ENCODE measurements around the gene GDPD5. TPM values are rescaled to one million over a fixed set of nuclear protein-coding genes. Genes with fewer than 3 reads are reported as not detected.

Gene GDPD5
- total and polyA plus RNA-seq, 4 donors: 6.2 to 24.7 (median 12.0) TPM

GRCh38 chr11:75433443-75433842 is 92.3 kb downstream of the GDPD5 start:
- Histone ChIP-seq H3K4me3 (no peak overlapping the region), H3K4me1 (ENCODE audit: control insufficient read depth in 5 of 5, insufficient read depth in 5 of 5, low read length in 5 of 5) (peaks cover 0 to 11% (median 6%) of the 10 kb centered on the region in 5 donors), H3K9me3 (ENCODE audit: control insufficient read depth in 4 of 4, insufficient read depth in 3 of 4, low read length in 3 of 4) (peaks cover 0 to 6% (median 2%) of the 10 kb centered on the region in 4 donors), H3K9ac (ENCODE audit: insufficient read depth in 1 of 2, low read length in 2 of 2) (no peak overlapping the region), H3K27ac (ENCODE audit: low read depth in 1 of 2, low read length in 1 of 2) (no peak overlapping the region), H3K27me3 (ENCODE audit: control insufficient read depth in 3 of 3, insufficient read depth in 3 of 3, low read length in 2 of 3) (peaks cover 0 to 39% (median 36%) of the 10 kb centered on the region in 3 donors), H3K36me3 (ENCODE audit: control insufficient read depth in 4 of 4, insufficient read depth in 4 of 4, low read length in 4 of 4) (no peaks in the 10 kb centered on the region)
- DNase-seq: no peak
- ATAC-seq (ENCODE audit: insufficient read depth, low FRiP score): no peak
- TF ChIP-seq, protein P1, sequence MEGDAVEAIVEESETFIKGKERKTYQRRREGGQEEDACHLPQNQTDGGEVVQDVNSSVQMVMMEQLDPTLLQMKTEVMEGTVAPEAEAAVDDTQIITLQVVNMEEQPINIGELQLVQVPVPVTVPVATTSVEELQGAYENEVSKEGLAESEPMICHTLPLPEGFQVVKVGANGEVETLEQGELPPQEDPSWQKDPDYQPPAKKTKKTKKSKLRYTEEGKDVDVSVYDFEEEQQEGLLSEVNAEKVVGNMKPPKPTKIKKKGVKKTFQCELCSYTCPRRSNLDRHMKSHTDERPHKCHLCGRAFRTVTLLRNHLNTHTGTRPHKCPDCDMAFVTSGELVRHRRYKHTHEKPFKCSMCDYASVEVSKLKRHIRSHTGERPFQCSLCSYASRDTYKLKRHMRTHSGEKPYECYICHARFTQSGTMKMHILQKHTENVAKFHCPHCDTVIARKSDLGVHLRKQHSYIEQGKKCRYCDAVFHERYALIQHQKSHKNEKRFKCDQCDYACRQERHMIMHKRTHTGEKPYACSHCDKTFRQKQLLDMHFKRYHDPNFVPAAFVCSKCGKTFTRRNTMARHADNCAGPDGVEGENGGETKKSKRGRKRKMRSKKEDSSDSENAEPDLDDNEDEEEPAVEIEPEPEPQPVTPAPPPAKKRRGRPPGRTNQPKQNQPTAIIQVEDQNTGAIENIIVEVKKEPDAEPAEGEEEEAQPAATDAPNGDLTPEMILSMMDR (IDR thresholded peaks at IDR 0.05; ENCODE audit: control extremely low read depth, extremely low read depth): no peak
- 86 to 91% methylated on average over 6 of the region's 6 CpGs for WGBS, 2 donors

GRCh38 chr11:75432911-75433321 is 92.8 kb downstream of the GDPD5 start, which contains the start of gene KLHL35:
Gene KLHL35, minus strand, starts transcription at chr11:75433203. Its CDS starts 2,574 bp downstream, at chr11:75430629.
- Histone ChIP-seq H3K27me3 (ENCODE audit: control insufficient read depth in 3 of 3, insufficient read depth in 3 of 3, low read length in 2 of 3) (peaks cover 0 to 39% (median 36%) of the 10 kb centered on the region in 3 donors), H3K9me3 (ENCODE audit: control insufficient read depth in 4 of 4, insufficient read depth in 3 of 4, low read length in 3 of 4) (peaks cover 0 to 7% (median 2%) of the 10 kb centered on the region in 4 donors), H3K4me3 (no peak within 1 kb of the TSS), H3K36me3 (ENCODE audit: control insufficient read depth in 4 of 4, insufficient read depth in 4 of 4, low read length in 4 of 4) (no peaks in the 10 kb centered on the region), H3K27ac (ENCODE audit: low read depth in 1 of 2, low read length in 1 of 2) (no peak within 1 kb of the TSS), H3K9ac (ENCODE audit: insufficient read depth in 1 of 2, low read length in 2 of 2) (no peak within 1 kb of the TSS), H3K4me1 (ENCODE audit: control insufficient read depth in 5 of 5, insufficient read depth in 5 of 5, low read length in 5 of 5) (peaks cover 0 to 11% (median 6%) of the 10 kb centered on the region in 5 donors)
- TF ChIP-seq, protein P1 (IDR thresholded peaks at IDR 0.05; ENCODE audit: control extremely low read depth, extremely low read depth): no peak
- WGBS, 2 donors: 32 to 37% methylated on average over 14 of the region's 14 CpGs
- no peak for ATAC-seq (ENCODE audit: insufficient read depth, low FRiP score)
- peak in 2 of 3 donors; percentile 35 to 39 for DNase-seq

DNA sequence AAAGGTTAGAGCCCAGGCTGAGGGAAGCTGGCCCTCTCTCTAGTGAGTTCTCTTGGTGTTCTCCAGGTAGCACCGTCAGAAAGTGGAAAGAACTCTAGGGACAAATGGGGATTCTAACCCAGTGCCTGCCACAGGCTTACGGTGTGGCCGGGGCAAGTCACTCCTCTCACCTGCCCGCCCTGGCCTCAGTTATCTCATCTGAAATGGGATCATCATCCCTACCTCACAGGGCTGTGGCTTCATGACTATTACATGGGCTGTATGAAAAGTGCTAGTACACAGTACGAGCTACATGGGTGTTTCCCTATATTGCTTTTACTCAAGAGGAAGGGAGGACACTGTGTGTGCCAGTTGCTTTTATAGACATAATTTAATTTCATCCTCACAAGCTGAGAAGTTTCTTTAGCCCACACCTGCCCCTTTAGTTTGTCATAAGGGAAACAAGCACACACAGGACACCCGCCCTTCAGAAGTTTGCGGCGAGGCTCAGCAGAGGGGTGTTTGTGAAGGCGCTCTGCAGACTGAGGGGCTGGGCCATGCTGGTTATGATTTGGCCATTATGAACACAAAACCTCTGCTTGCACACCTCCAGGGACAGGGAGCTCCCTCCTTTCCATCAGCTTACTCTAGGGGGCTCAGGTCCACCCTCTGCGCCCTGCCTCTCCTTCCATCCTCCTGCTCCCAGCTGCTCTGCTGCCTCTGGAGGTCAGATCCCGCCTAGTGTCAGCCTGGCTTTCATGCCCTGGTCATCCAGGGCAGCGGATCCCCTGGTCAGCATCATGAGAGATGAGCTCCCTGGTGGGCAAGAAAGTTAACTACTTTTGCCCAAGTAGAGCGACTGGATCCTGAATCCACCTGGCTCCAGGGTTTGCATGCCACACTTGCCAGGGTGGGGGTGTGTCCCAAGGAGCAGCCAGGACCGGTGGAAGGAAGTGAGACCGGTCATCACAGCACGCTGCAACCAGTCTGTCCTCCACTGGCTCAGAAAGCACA is 93.9 kb downstream of the GDPD5 start:
- Histone ChIP-seq H3K9ac (ENCODE audit: insufficient read depth in 1 of 2, low read length in 2 of 2) (no peak overlapping the region), H3K27me3 (ENCODE audit: control insufficient read depth in 3 of 3, insufficient read depth in 3 of 3, low read length in 2 of 3) (peaks cover 0 to 39% (median 38%) of the 10 kb centered on the region in 3 donors), H3K9me3 (ENCODE audit: control insufficient read depth in 4 of 4, insufficient read depth in 3 of 4, low read length in 3 of 4) (peaks cover 0 to 7% (median 2%) of the 10 kb centered on the region in 4 donors), H3K4me3 (no peak overlapping the region), H3K27ac (ENCODE audit: low read depth in 1 of 2, low read length in 1 of 2) (no peak overlapping the region), H3K36me3 (ENCODE audit: control insufficient read depth in 4 of 4, insufficient read depth in 4 of 4, low read length in 4 of 4) (no peaks in the 10 kb centered on the region), H3K4me1 (ENCODE audit: control insufficient read depth in 5 of 5, insufficient read depth in 5 of 5, low read length in 5 of 5) (peaks cover 0 to 15% (median 6%) of the 10 kb centered on the region in 5 donors)
- TF ChIP-seq, protein P1 (IDR thresholded peaks at IDR 0.05; ENCODE audit: control extremely low read depth, extremely low read depth): no peak
- no peak for ATAC-seq (ENCODE audit: insufficient read depth, low FRiP score)
- WGBS, 2 donors: 57 to 59% methylated on average over 16 of the region's 16 CpGs
- DNase-seq: no peak
